Stimulated activated CD4-positive, alpha-beta T cell treated with anti-CD3 and anti-CD28 coated beads, Interleukin-12 subunit alpha, Interleukin-12 subunit beta, amount 100 ng/mL, for 48 hours (primary cell): ENCODE measurements around the gene NLRP3.

Source experiments
- DNase-seq, 3 donors: peaks; one replicate each; pipeline ENCODE4 v3.0.0-alpha.2; 2020; ENCODE audit warnings: low read depth in 2 of 3, low spot score in 1 of 3

NLRP3 gene

DNA sequence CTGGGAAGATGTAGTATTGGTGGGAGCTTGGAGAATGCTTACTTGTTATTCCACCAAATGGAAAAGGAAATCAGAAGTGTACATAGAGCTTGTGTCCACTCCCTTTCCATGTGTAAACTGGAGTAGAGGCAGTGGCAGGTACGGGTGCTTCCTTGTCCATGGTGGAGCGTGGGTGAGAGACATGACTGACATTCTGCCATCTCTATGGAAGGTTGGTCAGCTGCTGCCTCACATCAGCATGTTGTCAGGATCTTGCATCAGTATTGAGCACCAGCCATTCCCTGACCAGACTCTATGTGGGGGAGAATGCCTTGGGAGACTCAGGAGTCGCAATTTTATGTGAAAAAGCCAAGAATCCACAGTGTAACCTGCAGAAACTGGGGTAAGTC is 19.8 kb downstream of the NLRP3 start:
- DNase-seq = no peak

GRCh38 chr1:247437551-247438505 is 21.9 kb downstream of the NLRP3 start:
- DNase-seq = no peak

GRCh38 chr1:247440001-247440620 is 24.1 kb downstream of the NLRP3 start:
- no peak for DNase-seq

DNA sequence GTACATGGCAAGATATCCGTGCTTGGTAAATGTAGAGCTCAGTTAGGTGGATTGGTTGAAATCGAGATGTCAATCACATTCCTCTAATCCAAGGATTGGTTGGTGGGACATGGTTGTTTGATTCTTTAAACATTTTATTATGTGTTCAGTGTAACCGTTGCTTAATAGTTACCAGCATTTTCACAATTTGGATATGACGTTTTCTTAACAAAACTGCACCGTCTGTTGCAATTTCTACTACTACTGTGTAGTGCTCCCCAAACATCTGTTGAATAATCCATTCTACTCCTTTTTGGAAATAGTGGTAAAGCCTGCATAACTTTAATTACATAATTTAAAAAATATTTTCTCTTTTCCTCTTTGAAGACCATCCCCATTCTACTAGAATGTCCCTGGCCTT is 25.6 kb downstream of the NLRP3 start:
- no peak for DNase-seq

GRCh38 chr1:247442164-247442563 is 26.2 kb downstream of the NLRP3 start:
- DNase-seq = no peak

GRCh38 chr1:247443641-247444040 is 27.7 kb downstream of the NLRP3 start:
- DNase-seq = no peak

- no peak for DNase-seq
These were observed 28.6 kb downstream of the NLRP3 start for GRCh38 chr1:247444571-247444970.

DNA sequence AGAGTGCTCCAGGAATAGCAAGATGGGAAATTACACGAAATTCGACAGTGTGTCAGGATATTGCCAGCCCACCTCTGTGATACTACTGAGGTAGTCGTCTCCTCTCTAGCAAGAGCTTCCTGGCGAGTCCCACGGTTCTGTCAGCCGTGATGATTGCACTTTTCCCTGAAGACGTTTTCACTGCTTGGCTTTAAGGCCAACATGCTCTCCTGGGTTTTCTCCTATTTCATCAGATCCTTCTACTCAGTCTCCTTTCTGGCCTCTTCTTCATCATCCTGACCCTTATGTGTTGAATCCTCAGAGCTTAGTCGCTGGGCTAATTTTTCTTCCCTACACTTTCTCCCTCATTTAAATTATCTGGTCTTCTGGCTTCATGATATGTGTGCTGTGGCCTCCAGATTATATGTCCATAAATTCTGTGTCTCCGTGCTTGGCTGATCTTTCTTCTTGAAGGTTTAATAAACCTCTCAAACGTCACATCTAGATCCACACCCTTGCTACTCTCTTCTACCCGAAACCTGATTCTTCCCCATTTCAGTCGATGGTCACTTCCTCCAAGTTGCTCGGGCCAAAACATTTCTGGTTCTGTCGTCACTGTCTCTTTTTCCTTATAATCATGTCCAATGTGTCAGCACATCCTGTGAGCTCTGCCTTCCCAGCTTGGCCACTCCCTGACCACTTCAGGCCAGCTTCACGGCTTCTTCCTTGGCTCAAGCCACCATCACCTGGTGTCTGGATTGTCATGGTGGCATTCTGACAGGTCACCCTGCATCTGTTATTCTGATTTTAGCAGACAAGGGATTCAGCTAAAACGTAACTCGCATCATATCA is 29.8 kb downstream of the NLRP3 start:
- DNase-seq = no peak

DNA sequence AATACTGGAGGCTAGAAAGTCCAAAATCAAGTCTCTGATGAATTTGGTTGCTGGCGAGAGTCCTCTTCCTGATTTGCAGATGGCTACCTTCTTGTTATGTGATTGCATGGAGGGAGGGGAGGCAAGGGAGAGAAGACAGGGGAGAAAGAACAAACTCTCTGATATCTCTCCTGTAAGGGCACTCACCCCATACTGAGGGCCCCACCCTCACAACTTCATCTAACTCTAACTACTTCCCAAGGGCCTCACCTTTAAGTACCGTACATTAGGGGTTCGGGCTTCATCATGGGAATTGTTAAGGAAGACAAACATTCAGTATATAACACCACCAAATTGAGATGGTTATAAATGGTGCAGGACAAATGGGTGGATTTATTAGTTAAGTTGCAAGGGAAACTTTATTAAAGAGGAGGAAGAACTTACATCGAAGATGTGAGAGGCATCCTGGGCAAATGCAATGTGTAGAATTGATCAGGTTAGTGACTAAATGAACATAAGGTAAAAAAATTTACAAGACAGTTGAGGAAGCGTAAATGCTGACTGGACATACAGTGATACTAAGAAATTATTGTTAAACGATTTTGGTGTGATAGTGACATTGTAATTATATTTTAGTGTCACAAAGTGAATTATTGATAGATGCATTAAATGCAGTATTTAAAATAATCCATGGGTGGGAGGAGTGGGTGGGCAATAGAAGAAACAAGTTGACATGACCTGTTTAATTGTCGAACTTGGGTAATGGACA is 31.4 kb downstream of the NLRP3 start:
- DNase-seq = no peak

DNA sequence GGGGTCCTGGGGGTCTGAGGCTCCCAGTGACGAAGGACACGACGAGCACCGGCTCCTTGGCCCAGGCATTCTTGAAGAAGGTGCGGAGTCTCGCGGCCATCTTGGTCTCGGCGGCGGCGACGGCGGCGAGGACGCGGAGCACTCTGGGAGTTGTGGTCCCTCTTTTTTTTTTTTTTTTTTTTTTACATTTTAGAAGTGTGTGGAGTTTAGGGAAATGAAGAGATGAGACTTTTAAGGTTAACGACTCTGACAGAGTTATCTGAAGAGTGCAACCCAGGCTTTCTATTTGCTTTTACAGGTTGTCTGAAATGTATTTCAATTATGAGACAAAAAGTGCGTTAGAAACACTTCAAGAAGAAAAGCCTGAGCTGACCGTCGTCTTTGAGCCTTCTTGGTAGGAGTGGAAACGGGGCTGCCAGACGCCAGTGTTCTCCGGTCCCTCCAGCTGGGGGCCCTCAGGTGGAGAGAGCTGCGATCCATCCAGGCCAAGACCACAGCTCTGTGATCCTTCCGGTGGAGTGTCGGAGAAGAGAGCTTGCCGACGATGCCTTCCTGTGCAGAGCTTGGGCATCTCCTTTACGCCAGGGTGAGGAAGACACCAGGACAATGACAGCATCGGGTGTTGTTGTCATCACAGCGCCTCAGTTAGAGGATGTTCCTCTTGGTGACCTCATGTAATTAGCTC is 32.3 kb downstream of the NLRP3 start:
- no peak for DNase-seq

DNA sequence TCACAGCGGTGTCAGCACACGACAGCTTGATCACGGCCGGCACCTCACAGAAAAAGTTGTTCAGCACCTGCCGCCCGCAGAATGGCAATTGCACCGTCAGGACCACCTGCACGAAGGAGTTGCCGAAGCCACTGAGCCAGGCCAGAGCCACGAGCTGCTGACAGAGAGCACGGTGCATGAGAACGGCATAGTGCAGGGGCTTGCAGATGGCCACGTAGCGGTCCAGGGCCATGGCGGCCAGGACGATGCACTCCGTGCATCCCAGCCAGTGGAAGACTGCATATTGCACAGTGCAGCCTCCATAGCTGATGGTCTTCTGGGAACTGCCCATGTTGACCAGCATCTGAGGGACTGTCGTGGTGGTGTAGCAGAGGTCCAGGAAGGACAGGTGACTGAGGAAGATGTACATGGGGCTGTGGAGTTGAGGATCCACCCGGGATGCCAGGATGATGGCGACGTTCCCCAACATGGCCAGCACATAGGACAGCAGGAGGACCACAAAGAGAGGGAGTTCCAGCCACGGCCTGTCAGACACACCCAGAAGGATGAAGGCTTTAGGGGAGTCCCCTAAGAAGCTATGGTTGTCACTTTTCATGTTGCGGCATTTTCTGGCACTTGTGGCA is 35.5 kb downstream of the NLRP3 start:
- no peak for DNase-seq

DNA sequence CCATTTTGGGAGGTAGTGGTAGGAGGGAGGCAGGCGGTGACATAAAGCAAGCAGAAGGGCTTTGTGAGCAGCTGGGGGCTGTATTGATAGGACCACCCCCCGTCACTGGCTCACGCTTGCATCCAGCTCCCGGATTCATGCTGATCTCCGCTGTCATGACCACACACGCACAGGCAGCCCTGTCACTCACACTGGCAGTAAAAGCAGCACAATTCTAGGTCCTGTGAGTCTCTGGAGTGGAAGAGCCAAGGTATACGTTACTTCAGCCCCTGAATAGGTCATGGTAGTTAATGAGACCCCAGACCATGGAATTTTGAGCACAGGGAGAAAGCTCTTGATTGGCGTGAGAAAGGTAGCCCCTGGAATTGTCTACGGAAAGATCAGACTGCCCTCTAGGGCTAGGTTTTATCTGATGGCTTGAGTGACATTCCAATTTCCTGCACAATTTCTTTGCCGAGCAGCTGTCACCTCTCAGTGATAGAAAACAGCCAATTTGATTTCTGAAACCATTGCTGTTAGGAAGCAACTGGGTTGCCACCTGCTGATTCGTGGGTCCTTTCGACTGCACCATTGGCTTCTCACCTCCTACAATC is 36.6 kb downstream of the NLRP3 start:
- no peak for DNase-seq

DNA sequence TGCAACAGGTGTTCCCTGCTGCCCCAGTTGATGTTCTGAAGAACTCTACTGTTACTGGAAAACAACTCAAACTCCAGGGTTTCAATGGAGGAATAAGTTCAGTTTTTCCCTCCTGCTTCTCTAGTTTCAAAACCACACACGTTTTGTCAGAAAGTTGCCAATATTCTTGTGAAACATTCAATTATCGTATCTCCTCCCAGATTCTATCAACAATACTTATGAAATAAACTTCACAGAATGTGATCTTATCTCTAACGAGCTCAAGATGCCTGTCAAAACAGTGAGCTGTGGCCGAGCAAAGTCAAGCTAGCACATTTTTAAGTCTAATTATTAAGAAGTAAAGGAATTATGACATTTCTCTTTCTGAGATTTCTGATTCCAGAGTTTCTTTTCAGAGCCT is 37.3 kb downstream of the NLRP3 start:
- DNase-seq = no peak

DNA sequence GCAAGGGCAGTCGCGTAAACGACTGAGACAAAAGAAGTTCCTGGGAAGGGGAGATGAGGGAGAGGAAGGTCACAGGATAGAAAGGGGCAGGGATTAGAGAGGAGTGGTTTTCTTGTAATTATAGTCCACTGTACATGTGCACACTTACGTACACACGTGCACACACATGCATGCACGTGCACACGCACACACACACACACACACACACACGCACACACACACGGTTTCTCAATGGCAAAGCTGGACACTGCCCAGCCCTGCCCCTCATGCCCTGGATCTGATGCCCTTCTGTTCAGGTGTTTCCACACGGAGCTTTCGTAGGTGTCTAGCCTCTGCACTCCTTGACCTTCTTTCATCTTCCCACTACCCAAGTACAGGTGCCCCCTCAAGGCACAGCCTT is 38.0 kb downstream of the NLRP3 start:
- no peak for DNase-seq

DNA sequence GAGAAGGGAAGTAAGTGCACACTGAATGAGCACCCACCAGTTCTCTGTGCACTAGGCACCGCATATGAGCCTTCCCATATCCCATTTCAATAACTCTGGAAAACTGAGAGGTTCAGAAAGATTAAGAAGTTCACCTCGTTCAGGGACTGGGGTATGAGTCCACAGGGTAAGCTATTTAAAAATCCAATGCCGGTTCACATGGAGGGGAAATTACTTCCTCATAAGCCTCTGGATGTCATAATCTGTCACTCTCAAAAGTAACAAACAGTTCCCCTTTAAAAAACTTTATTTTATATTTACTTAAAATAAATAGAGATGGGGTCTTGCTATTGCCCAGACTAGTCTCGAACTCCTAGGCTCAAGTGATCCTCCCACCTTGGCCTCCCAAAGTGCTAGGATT is 40.0 kb downstream of the NLRP3 start:
- DNase-seq = no peak

GRCh38 chr1:247456914-247457639 is 41.1 kb downstream of the NLRP3 start:
- peak in 1 of 3 donors; percentile 6 for DNase-seq

GRCh38 chr1:247459507-247459906 is 43.5 kb downstream of the NLRP3 start:
- DNase-seq = no peak

DNA sequence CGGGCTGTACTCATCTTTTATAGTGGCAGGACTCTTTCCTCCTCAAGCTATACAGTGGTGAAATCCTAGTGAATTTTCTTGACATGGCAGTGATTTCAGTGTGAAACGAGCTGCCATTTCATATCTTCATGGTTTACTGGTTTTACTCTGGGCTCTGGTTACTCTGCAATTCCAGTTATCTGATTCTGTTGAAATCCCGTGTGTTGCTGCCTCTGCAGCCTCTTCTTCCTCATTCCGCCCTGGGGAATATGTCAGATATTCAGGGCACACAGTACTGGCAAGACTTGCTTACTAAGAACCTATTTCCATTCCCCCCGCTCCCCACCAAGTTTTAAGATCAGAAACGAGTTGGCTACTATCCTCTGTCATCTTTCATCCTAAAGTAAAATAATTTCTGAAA is 49.8 kb downstream of the NLRP3 start:
- DNase-seq = no peak

DNA sequence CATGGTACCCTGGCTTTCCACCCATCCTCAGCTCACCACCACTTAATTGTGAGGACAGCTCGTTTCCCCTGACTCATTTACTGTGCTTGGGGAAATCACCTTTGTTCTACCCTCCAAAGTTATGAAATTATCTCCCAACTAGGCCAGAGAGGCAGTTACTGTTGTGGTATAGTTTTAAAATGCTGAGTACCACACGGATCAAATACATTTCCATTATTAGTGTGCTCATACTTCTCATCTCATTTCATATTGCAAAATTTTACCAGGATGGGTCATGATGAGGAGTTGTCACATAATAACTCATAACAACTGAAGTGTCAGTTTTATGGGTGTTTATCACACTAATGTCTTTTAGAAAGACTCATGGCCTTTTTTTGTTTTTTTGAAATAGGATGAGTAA is 51.2 kb downstream of the NLRP3 start:
- no peak for DNase-seq
